ENCODE measurements around the gene TTL.
"Not testable (repeated sequence)": the region's sequence is repeated elsewhere in the genome, so short reads cannot be mapped to it uniquely, and the experiment has no call there.

TTL gene

GRCh38 chr2:112481528-112482233 is at the start of gene TTL:
Gene TTL (plus strand): TSS chr2:112482156. CDS start chr2:112482345, 189 bp downstream.
- DNase-seq, result peak; percentile 55

- DNase-seq, result not testable (repeated sequence)
Measured at GRCh38 chr2:112432390-112432734, 49.6 kb upstream of the TTL start.

GRCh38 chr2:112432735-112433479 is 49.0 kb upstream of the TTL start:
- not testable (repeated sequence) for DNase-seq

GRCh38 chr2:112433480-112433879 is 48.5 kb upstream of the TTL start, which contains the start of gene RGPD8:
Gene RGPD8 (minus strand): TSS chr2:112433645. CDS start chr2:112433453, 192 bp downstream.
- DNase-seq, result not testable (repeated sequence)

- DNase-seq, result no peak
Measured at GRCh38 chr2:112433932-112434730, 47.8 kb upstream of the TTL start.

GRCh38 chr2:112434890-112435715 is 46.9 kb upstream of the TTL start:
- DNase-seq, result not testable (repeated sequence)

- not testable (repeated sequence) for DNase-seq
Measured at GRCh38 chr2:112435716-112436431, 46.1 kb upstream of the TTL start.

GRCh38 chr2:112436993-112437392 is 45.0 kb upstream of the TTL start:
- not testable (repeated sequence) for DNase-seq

GRCh38 chr2:112437405-112437831 is 44.5 kb upstream of the TTL start:
- not testable (repeated sequence) for DNase-seq

GRCh38 chr2:112438603-112439261 is 43.2 kb upstream of the TTL start:
- DNase-seq, result not testable (repeated sequence)

- DNase-seq, result not testable (repeated sequence)
Measured at GRCh38 chr2:112444256-112444655, 37.7 kb upstream of the TTL start.

GRCh38 chr2:112449854-112450253 is 32.1 kb upstream of the TTL start:
- DNase-seq, result no peak

- no peak for DNase-seq
Measured at GRCh38 chr2:112451317-112451716, 30.6 kb upstream of the TTL start.

- DNase-seq, result no peak
Measured at GRCh38 chr2:112454586-112454985, 27.4 kb upstream of the TTL start.

- DNase-seq, result no peak
Measured at GRCh38 chr2:112459372-112459771, 22.6 kb upstream of the TTL start.

GRCh38 chr2:112462178-112462577 is 19.8 kb upstream of the TTL start:
- no peak for DNase-seq

GRCh38 chr2:112463256-112463655 is 18.7 kb upstream of the TTL start:
- no peak for DNase-seq

GRCh38 chr2:112465382-112465781 is 16.6 kb upstream of the TTL start:
- DNase-seq, result no peak

GRCh38 chr2:112472547-112473263 is 9.3 kb upstream of the TTL start:
- no peak for DNase-seq

- DNase-seq, result no peak
Measured at GRCh38 chr2:112474844-112475486, 7.0 kb upstream of the TTL start.

Measured in GF-D8 (cell line).